Posterior vena cava (tissue), 2 donors: Measurements from ENCODE around the gene PTGES3L. TPM values are rescaled to one million over a fixed set of nuclear protein-coding genes. Genes with fewer than 3 reads are reported as not detected.
A peak's percentile ranks its signal among the peaks of the same experiment; 100 is the strongest.
"Not testable (repeated sequence)": the region's sequence is repeated elsewhere in the genome, so short reads cannot be mapped to it uniquely, and the experiment has no call there.

ENCODE experiments used
- DNase-seq: peaks from one replicate; pipeline ENCODE4 v3.0.0-alpha.2; 2020; ENCODE audit warnings: low spot score
- intact Hi-C, 2 donors: fragments of 100-400 bp; cut with DNase I; formaldehyde crosslinking; loops; one replicate each; pipeline versions ENCODE4 v1.14.1 to v1.14.2; 2022 to 2023
- total RNA-seq, 2 donors: library from RNA; stranded (reverse); fragmentation: NEBNext Ultra II Directional; extraction: Animal tissue kit (Norgen Biotek cat#: 25700); gene quantifications; one replicate each; pipeline ENCODE4 v1.2.1, GENCODE V29; 2021
- donor health status: DM: yes; HTN: yes; CAD: no.
- donor health status: DM: yes; HTN: yes; CAD: no.

Gene PTGES3L
- total RNA-seq, 2 donors from 2014 or later = 9.9 to 11.2 TPM

- intact Hi-C loops = loop anchor here (5.0 to 10.0 kb wide), 2 partner anchors 96 to 963 kb away; partner anchors contain the start of gene AOC2 (in 1 of the 2)
- DNase-seq = no peak
These were observed 41.9 kb downstream of the PTGES3L start for GRCh38 chr17:42937712-42938596.

GRCh38 chr17:42929497-42929844, 50.4 kb downstream of the PTGES3L start:
- no peak for DNase-seq
- intact Hi-C loops = loop anchor here in 1 of 2 donors (2.0 kb wide), 1 partner anchor 85 kb away; the partner anchor contains the start of gene AOC2

GRCh38 chr17:42928714-42929496, 51.0 kb downstream of the PTGES3L start:
- intact Hi-C loops = loop anchor here in 1 of 2 donors (2.0 kb wide), 1 partner anchor 84 kb away; the partner anchor contains the start of gene AOC2
- DNase-seq = peak; percentile 72

GRCh38 chr17:42924891-42925290, 55.0 kb downstream of the PTGES3L start:
- DNase-seq = peak; percentile 38
- intact Hi-C loops = no loop called here

GRCh38 chr17:42923472-42923871, 56.4 kb downstream of the PTGES3L start:
- intact Hi-C loops = not testable (repeated sequence)
- DNase-seq = peak; percentile 31

GRCh38 chr17:42922294-42922693, 57.6 kb downstream of the PTGES3L start:
- intact Hi-C loops = no loop called here
- peak; percentile 11 for DNase-seq

GRCh38 chr17:42920922-42921321, 59.0 kb downstream of the PTGES3L start:
- intact Hi-C loops = no loop called here
- DNase-seq = peak; percentile 62

- peak; percentile 13 for DNase-seq
- intact Hi-C loops = no loop called here
These were observed 59.6 kb downstream of the PTGES3L start for GRCh38 chr17:42920106-42920900.

GRCh38 chr17:42919522-42920077, 60.3 kb downstream of the PTGES3L start:
- intact Hi-C loops, DNase-seq: not testable (repeated sequence)

GRCh38 chr17:42918902-42919521, 60.9 kb downstream of the PTGES3L start:
- no peak for DNase-seq
- intact Hi-C loops = no loop called here

Other genes with a start within 250 kb of the PTGES3L start
- gene EZH1, start 235.0 kb downstream of the PTGES3L start, total RNA-seq = 10 to 100 TPM; 50.2 to 53.5 TPM
- gene RAMP2, start 218.9 kb downstream of the PTGES3L start, total RNA-seq = 10 to 100 TPM; 46.3 to 56.8 TPM
- 10 to 100 TPM; 25.9 to 35.1 TPM for gene VPS25, start 206.6 kb downstream of the PTGES3L start, total RNA-seq
- gene WNK4, start 199.5 kb downstream of the PTGES3L start, total RNA-seq = under 1 TPM in 1 of 2 donors, not detected in 1; 0.05 TPM
- gene COA3, start 181.4 kb downstream of the PTGES3L start, total RNA-seq = 10 to 100 TPM; 37.5 to 41.1 TPM
- under 1 TPM in 1 of 2 donors, not detected in 1; 0.95 TPM for gene CNTD1, start 181.2 kb downstream of the PTGES3L start, total RNA-seq
- gene BECN1, start 155.8 kb downstream of the PTGES3L start, total RNA-seq = 10 to 100 TPM; 78.6 to 88.3 TPM
- 10 to 100 TPM; 68.2 to 80.6 TPM for gene PSME3, start 146.7 kb downstream of the PTGES3L start, total RNA-seq
- under 1 TPM; 0.86 to 0.88 TPM for gene AOC2, start 135.5 kb downstream of the PTGES3L start, total RNA-seq
- gene AOC3, start 128.9 kb downstream of the PTGES3L start, total RNA-seq = 100 to 1,000 TPM; 223 to 342 TPM
- not detected for gene G6PC1, start 79.3 kb downstream of the PTGES3L start, total RNA-seq
- gene AARSD1, start 15.6 kb downstream of the PTGES3L start, total RNA-seq = 10 to 100 TPM; 22.7 to 34.2 TPM
- 10 to 100 TPM; 10.6 to 14.1 TPM for gene RUNDC1, start 485 bp upstream of the PTGES3L start, total RNA-seq
- 1,000 to 10,000 TPM; 1,110 to 1,208 TPM for gene RPL27, start 18.3 kb upstream of the PTGES3L start, total RNA-seq
- gene IFI35, start 26.7 kb upstream of the PTGES3L start, total RNA-seq = 10 to 100 TPM; 23.9 to 24.1 TPM
- 100 to 1,000 TPM; 247 to 267 TPM for gene VAT1, start 42.3 kb upstream of the PTGES3L start, total RNA-seq
- 1 to 10 TPM; 1.9 to 2.2 TPM for gene RND2, start 45.2 kb upstream of the PTGES3L start, total RNA-seq
- 1 to 10 TPM; 4.6 to 5.9 TPM for gene BRCA1, start 145.3 kb upstream of the PTGES3L start, total RNA-seq
- gene NBR1, start 191.1 kb upstream of the PTGES3L start, total RNA-seq = 10 to 100 TPM; 64.7 to 69.1 TPM
- gene TMEM106A, start 231.8 kb upstream of the PTGES3L start, total RNA-seq = 10 to 100 TPM; 18.4 to 19.9 TPM
- not detected for gene CCDC200, start 248.5 kb upstream of the PTGES3L start, total RNA-seq